Loucy (cell line): ENCODE results near the gene CAMKMT.

Experiments
- CTCF ChIP-seq: fragments of 200-600 bp; sonication (generic); conservative IDR thresholded peaks from 2 replicates; pipeline ENCODE4 v1.5.1; 2014; ENCODE audit warnings: mild to moderate bottlenecking, antibody characterized with exemption, low read length
- EZH2phosphoT487 ChIP-seq: fragments of 200-600 bp; IDR thresholded peaks from 2 replicates; pipeline ENCODE4 v1.6.1; 2018; ENCODE audit warnings: antibody characterized with exemption, mild to moderate bottlenecking, moderate library complexity, borderline replicate concordance

GRCh38 chr2:44802777-44803424 is 441.2 kb downstream of the CAMKMT start:
- TF ChIP-seq CTCF, result no peak
- TF ChIP-seq EZH2phosphoT487, result no peak
